T-helper 1 cell (primary cell): Measurements from ENCODE around the gene CLEC16A.

Experiments
- DNase-seq, 5 donors: peaks; one replicate each; pipeline ENCODE4 v3.0.0-alpha.2; 2012 to 2020

Gene CLEC16A

DNA sequence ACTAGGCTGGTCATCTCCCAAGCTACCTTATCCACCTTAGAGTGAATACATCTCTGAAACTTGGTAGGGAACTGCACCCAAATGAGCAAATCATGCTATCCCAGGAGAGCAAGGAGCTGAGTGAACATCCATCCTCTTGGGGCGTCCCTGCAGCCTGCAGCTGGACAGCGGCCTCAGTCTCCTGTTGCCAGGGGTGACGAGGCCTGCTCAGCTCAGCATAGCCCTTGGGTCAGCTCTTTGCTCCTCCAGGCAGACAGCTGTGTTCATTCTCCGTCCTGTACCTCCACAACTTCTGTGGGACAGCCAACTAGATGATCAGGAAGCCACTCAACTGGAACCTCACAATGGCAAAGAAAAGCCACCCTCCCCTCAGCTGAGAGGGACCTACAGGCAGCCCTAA lies 199.8 kb downstream of the CLEC16A start:
- DNase-seq = no peak

DNA sequence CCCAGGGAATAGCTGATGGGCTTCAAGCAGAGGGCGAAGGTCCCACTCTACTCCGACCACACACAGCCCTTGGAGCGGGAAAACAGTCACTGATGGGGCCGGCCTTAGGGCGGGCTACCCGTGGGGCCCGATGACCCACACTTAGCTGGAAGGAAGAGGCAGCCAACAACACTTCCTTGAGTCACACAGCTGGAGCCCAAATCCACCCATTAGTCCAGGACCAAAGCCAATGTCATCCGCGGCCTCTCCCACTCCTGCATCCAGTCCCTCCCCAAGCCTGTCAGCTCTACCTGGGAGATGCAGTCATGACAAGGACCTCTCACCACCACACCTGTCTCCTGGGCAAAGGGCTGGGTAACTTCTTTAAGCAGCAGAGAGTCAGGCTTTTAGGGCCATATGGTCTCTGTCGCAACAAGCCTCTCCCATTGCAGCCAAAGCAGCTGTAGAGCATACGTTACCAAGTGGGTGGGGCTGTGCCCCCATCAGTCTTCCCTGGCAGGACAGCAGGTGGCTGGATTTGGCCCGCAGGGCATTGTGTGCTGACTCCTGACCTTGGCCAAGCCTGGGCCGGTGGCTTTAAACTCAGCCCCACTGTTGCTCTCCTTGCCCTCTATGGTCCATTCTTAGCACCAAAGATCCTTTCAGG lies 200.9 kb downstream of the CLEC16A start:
- DNase-seq = no peak

DNA sequence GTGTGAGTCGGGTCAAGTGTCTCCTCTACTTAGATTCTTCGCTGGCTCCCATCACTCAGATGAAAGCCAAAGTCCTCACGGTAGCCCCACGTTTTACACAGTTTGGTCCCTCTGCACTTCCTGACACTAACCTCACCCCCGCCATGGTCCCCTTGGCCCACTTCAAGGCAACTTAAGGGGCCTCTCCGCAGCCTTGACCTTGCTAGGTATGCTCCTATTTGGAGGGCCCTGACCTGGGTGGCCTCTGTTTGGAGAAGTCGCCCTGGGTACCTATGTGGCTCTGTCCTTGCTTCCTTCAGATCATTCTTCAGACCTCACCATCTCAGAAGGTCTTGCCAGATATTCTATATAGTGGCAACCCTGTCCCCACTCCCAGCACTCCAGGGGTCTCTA lies 201.5 kb downstream of the CLEC16A start:
- no peak for DNase-seq

- no peak for DNase-seq
Observed at GRCh38 chr16:11147033-11147753, 202.8 kb downstream of the CLEC16A start.

DNA sequence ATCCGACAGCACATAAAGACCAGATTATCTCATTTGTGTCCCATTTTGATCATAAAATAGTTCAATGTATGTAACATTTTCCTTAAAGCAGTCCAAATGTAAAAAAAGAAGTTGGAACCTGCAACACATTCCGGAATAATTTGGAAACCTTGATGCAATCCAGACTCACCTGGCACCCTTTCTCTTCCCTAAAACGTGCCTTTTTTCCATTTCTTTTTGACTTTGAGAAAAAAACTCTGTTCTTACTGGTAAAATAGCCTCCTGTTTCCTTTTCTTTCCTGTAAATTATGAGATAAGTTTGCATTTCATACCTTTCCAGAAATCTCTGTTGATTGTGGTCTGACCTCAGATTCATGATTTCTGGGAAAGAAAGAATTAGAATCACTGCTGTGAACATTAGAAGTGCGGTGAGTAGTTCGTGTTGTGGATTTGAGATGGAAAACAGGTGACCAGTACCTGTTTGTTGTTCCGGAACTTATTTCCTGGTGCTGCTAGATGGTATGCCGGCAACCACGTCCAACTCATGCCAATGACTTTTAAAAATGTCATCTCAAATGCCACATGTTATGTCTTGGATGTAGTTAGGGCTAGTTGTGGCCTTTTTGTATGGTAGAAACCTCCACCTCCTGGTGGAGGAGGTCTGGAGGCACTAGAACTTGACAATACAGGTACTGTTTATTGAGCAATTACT lies 203.5 kb downstream of the CLEC16A start:
- no peak for DNase-seq

DNA sequence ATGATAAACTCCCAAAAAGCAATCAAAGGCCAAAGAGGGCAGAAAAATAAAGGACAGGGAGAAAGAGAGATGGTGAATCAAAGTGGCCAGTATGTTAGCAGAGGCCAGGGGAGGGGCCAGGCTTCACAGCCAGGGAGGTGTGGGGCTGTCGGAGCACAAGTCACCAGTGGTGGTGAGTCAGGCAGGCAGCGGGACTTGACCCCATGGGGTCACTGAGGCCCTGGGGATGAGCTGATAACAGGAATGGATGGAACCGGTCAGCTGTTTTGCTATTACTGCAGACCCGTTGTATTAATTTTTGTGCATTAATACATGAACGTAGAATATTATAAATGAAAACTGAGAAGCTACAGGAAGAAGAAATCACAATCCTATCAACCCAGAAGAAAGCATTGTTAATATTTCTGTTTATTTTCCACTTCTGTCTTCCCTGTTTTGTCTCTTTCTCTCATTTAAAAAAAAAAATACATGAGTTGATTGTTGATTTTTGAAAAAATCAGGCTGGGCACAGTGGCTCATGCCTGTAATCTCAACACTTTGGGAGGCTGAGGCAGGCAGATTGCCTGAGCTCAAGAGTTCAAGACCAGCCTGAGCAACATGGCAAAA lies 204.8 kb downstream of the CLEC16A start:
- no peak for DNase-seq

DNA sequence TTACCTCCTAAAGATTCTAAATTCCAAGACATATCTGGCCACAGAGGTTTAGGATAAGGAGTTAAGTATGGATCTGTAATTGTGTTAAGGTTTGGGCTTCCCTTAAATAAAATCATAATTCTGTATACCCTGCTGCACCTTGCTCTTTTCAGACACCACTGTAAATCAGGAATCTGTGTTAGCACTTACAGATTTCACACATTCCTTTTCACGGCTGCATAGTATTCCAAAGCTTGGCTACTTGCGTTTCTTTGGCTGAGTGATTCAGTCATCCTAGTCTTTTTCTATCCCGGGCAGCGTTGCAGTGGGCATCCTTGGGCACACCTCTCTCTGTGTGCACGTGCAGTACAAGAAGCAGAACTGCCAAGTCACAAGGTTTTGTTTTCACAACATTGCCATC lies 205.8 kb downstream of the CLEC16A start:
- DNase-seq = no peak

GRCh38 chr16:11151156-11151884 lies 207.0 kb downstream of the CLEC16A start:
- no peak for DNase-seq

GRCh38 chr16:11151885-11152629 lies 207.7 kb downstream of the CLEC16A start:
- no peak for DNase-seq

GRCh38 chr16:11152677-11153331 lies 208.4 kb downstream of the CLEC16A start:
- peak in 1 of 5 donors; percentile 71 for DNase-seq

DNA sequence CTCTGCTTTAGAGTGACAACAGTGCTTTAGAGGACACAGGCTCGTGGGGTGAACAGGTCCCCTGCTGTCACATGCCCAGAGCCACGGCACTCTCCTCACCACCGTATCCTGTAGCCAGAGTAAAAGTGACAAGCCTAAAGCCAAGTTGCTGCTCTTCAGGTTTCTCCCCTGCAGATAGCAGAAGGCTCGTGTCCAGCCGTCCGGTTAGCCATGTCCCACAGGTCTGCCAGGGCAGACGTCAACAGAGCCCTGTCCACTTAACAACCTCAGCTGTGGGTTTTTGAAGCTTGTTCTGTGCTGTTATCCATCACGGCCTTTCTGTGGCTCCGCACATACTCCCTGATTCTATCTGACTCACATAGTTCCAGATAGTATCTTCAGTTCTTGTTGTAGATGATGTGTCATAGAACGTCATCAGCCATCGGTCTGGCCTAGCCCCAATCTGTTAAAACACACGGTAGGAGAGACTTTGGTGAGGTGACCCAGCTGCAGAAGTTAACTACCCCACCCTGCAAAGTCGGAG lies 211.0 kb downstream of the CLEC16A start:
- peak in 1 of 5 donors; percentile 62 for DNase-seq

DNA sequence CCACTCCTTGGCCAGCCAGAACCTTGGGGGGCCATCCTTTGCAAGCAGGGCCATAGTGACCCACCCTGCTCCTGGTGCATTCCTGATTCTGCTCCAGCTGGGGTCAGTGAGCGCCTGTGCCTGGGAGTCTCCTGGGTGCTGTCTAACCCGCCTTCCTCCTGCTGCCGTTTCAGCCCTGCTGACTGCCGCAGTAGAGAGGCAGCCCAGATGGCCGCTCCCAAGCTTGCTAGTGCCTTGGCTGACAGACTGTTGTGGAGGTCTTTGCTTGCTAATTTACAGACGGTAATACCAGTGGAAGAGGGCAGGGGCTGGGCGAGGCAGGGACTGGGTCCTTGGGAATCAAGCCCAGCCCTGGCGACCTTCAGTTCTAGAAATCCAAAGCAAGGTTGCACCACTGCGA lies 212.0 kb downstream of the CLEC16A start:
- no peak for DNase-seq

- peak in 1 of 5 donors; percentile 19 for DNase-seq
Observed at GRCh38 chr16:11157143-11157542, 212.8 kb downstream of the CLEC16A start.

GRCh38 chr16:11158018-11158417 lies 213.7 kb downstream of the CLEC16A start:
- DNase-seq = no peak

DNA sequence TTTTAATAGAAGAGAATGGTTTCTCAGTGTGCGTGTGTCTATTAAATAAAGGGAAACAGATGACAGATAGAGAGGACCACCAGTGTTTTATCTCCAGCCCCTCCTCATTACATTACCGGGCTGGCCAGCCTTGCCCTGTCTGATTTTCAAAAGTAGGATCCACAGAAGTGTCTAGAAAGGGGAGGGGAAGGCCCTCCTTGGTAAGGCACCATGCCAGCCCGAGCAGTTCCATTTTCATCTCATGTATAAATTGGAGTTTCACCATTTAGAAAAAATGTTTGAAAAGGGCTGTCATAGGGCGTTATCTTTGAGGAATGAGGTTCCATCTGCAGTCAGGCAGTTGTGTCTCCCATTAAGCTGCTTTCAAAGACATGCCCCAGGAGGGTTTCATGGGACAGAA lies 214.9 kb downstream of the CLEC16A start:
- no peak for DNase-seq

- DNase-seq = peak in 1 of 5 donors; percentile 89
Observed at GRCh38 chr16:11160676-11161115, 216.3 kb downstream of the CLEC16A start.

GRCh38 chr16:11161439-11161838 lies 217.1 kb downstream of the CLEC16A start:
- no peak for DNase-seq

DNA sequence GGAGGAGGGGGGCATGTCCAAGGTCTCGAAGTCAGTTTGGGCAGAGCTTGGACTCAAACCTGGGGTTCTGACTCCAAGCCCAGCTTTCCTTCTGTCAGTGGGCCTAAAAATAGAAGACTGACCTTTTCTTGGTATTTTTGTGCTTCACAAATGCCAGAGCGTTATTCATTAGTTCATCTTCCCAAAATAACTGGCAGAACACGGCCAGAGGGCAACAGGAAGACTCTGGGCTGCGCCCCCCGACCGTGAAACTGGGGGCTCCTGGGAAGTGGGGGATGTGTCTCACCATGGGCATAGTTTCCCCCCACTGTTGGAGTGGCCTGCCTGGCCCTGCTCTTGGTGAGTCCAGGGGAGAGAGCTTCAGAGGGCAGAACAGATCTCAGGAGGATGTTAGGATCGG lies 217.6 kb downstream of the CLEC16A start:
- DNase-seq = no peak

DNA sequence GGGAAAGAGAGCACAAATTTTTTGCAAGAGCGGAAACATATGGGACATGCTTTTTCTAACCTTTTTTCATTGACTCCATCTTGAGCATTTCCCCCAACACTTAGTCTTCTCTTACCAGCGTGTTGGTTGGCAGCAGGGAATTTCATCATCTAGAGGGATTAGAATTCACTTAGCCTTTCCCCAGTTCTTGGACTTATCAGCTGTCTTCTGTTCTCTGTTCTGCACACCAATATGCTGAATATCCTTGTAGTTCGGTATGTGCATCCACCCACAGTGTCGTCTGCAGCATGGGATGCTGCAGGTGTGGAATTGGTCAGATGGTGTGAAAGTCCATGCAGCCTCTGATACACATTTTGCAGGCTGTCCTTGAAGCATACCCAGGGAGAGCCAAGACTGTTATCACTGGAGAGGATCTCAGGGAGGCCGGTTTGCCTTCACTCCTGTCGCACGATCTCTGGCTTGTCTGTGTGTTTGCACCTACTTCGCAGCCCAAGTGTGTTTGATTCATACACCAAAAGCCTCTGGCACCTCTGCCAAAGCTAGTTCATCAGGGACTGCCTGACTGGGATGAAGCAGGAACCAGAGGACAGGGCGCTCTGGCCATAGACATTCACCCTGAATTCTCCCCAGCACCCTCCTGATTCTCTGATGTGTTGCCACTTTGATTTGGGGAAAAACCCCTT lies 218.4 kb downstream of the CLEC16A start:
- no peak for DNase-seq

DNA sequence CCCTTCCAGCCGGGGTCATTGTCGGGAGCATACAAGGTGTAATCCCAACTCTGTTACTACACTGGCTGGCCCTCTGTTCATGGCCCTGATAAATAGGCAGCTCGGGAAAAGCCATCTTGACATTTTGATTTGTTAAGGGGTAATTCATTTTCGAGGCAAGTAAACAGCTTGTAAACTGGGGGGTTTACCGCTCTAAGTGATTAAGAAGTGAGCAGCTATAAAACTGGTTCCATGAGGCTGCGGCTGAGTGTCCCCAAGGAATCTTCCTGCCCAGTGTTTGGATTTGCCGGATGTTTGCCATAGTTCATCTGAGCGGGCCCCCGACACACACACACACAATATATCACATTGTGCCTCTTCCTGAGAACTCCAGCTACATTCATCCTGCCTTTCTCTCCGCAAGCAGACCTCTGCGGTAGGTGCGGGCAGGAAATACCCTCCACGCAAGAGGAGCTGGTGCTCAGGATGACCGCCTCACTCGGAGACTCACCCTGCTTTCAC lies 219.4 kb downstream of the CLEC16A start:
- DNase-seq = no peak
